Smooth muscle cell (in vitro differentiated cells): ENCODE data around the gene STOX1. TPM values are rescaled to one million over a fixed set of nuclear protein-coding genes. Genes with fewer than 3 reads are reported as not detected.

Experiments used
- DNase-seq: peaks from one replicate; lab custom pipeline; 2025; ENCODE audit not compliant: unreplicated experiment; lab: John Stamatoyannopoulos, UW
- H2AFZ ChIP-seq: fragments of 200-600 bp; sonication (generic); 2 replicates; pipeline ENCODE4 v1.6.0; 2016; ENCODE audit warnings: antibody characterized with exemption, low read depth, mild to moderate bottlenecking
- H3F3A ChIP-seq: fragments of 200-600 bp; sonication (generic); 2 replicates; pipeline ENCODE4 v1.6.0; 2017; ENCODE audit warnings: antibody characterized with exemption, low read depth
- H3K27ac ChIP-seq: fragments of 200-600 bp; sonication (generic); 2 replicates; pipeline ENCODE4 v1.5.1; 2016; ENCODE audit warnings: low read depth, mild to moderate bottlenecking
- H3K27me3 ChIP-seq: fragments of 200-600 bp; sonication (generic); 2 replicates; pipeline ENCODE4 v1.6.1; 2016; ENCODE audit warnings: low read depth, mild to moderate bottlenecking
- H3K36me3 ChIP-seq: fragments of 200-600 bp; sonication (generic); 2 replicates; pipeline ENCODE4 v1.5.1; 2016; ENCODE audit warnings: low read depth
- H3K4me1 ChIP-seq: fragments of 200-600 bp; sonication (generic); 2 replicates; pipeline ENCODE4 v1.5.1; 2016; ENCODE audit warnings: low read depth
- H3K4me2 ChIP-seq: fragments of 200-600 bp; sonication (generic); 2 replicates; pipeline ENCODE4 v1.6.0; 2016; ENCODE audit warnings: mild to moderate bottlenecking
- H3K4me3 ChIP-seq: fragments of 200-600 bp; sonication (generic); 2 replicates; pipeline ENCODE4 v1.5.1; 2016; ENCODE audit warnings: mild to moderate bottlenecking
- H3K79me2 ChIP-seq: fragments of 200-600 bp; sonication (generic); 2 replicates; pipeline ENCODE4 v1.6.0; 2016; ENCODE audit warnings: low read depth, mild to moderate bottlenecking
- H3K9ac ChIP-seq: fragments of 200-600 bp; sonication (generic); 2 replicates; pipeline ENCODE4 v1.6.0; 2016; ENCODE audit warnings: low read depth
- H3K9me3 ChIP-seq: fragments of 200-600 bp; sonication (generic); replicated peaks from 2 replicates; pipeline ENCODE4 v1.5.1; 2016; ENCODE audit warnings: low read depth
- H4K20me1 ChIP-seq: fragments of 200-600 bp; sonication (generic); 2 replicates; pipeline ENCODE4 v1.6.0; 2016; ENCODE audit warnings: low read depth
- CTCF ChIP-seq: fragments of 200-600 bp; sonication (generic); IDR thresholded peaks from 2 replicates; pipeline ENCODE4 v1.5.1; 2017; ENCODE audit warnings: borderline replicate concordance, mild to moderate bottlenecking, antibody characterized with exemption; ENCODE audit not compliant: insufficient read depth, poor library complexity, severe bottlenecking
- WGBS: methylation state at CpG from one replicate; pipeline ENCODE4 v1.1.7; 2016; ENCODE audit warnings: low lambda C conversion rate; 5-methylcytosine and 5-hydroxymethylcytosine counted together
- polyA plus RNA-seq: library from polyadenylated mRNA; unstranded; fragments of >200 nt; fragmentation: Nextera tagmentation; extraction: Ambion mirVana; gene quantifications from 2 replicates; pipeline ENCODE4 v1.2.1, GENCODE V29; 2016
- total RNA-seq: library from RNA; depleted of rRNA; stranded (reverse); fragments of >200 nt; gene quantifications from 2 replicates; pipeline ENCODE4 v1.2.3, GENCODE V29; 2014

Gene STOX1
- 0.22 TPM in 1 of 2 replicates, not detected in the other for total RNA-seq
- 0.63 TPM in 1 of 2 replicates, not detected in the other for polyA plus RNA-seq

- Histone ChIP-seq H3F3A (no peaks in the 10 kb centered on the region), H3K4me1 (peaks cover 5% of the 10 kb centered on the region), H4K20me1 (no peaks in the 10 kb centered on the region), H3K27me3 (peaks cover 11% of the 10 kb centered on the region), H2AFZ (peak within 1 kb of the TSS; percentile 97), H3K27ac (no peak within 1 kb of the TSS), H3K4me3 (peak within 1 kb of the TSS; percentile 70), H3K9ac (no peak within 1 kb of the TSS), H3K9me3 (no peaks in the 10 kb centered on the region), H3K4me2 (peak within 1 kb of the TSS; percentile 90), H3K36me3 (no peaks in the 10 kb centered on the region), H3K79me2 (no peaks in the 10 kb centered on the region)
- WGBS: 8% methylated on average over 57 of the region's 63 CpGs
- peak; percentile 27 for DNase-seq
- no peak for TF ChIP-seq CTCF
These were observed at the start of gene STOX1 for GRCh38 chr10:68826764-68827591. Gene STOX1, plus strand, starts transcription at chr10:68827531. Its CDS starts 93 bp downstream, at chr10:68827624.

- Histone ChIP-seq H3K27ac (no peak overlapping the region), H3K9me3 (no peaks in the 10 kb centered on the region), H3K4me3 (no peak overlapping the region), H3K4me1 (no peaks in the 10 kb centered on the region), H4K20me1 (peaks cover 3% of the 10 kb centered on the region), H3K9ac (no peak overlapping the region), H3K4me2 (no peak overlapping the region), H2AFZ (no peak overlapping the region), H3K79me2 (no peaks in the 10 kb centered on the region), H3K27me3 (no peaks in the 10 kb centered on the region), H3K36me3 (peaks cover 26% of the 10 kb centered on the region), H3F3A (no peaks in the 10 kb centered on the region)
- no peak for DNase-seq
- no peak for TF ChIP-seq CTCF
- 96% methylated on average over 6 of the region's 6 CpGs for WGBS
These were observed 45.4 kb upstream of the STOX1 start for GRCh38 chr10:68781613-68782574.

GRCh38 chr10:68784476-68784875 is 42.9 kb upstream of the STOX1 start:
- Histone ChIP-seq H3K4me1 (no peaks in the 10 kb centered on the region), H3K9ac (no peak overlapping the region), H3K36me3 (peaks cover 27% of the 10 kb centered on the region), H2AFZ (no peak overlapping the region), H3K4me3 (no peak overlapping the region), H4K20me1 (peaks cover 3% of the 10 kb centered on the region), H3F3A (no peaks in the 10 kb centered on the region), H3K79me2 (no peaks in the 10 kb centered on the region), H3K27me3 (no peaks in the 10 kb centered on the region), H3K9me3 (no peaks in the 10 kb centered on the region), H3K27ac (no peak overlapping the region), H3K4me2 (no peak overlapping the region)
- DNase-seq: no peak
- no peak for TF ChIP-seq CTCF
- WGBS: 91% methylated on average over 7 of the region's 7 CpGs
